Endometrial microvascular endothelial cells (primary cell): ENCODE measurements around the gene TPSG1. TPM values are rescaled to one million over a fixed set of nuclear protein-coding genes. Genes with fewer than 3 reads are reported as not detected.

Experiments used
- in situ Hi-C: cut with HindIII; loops from 2 replicates; pipeline ENCODE4 v1.10.0; 2017; ENCODE audit warnings: low sequenced_read_pairs, low pct_unique_long_range_greater_than_20kb; ENCODE audit errors: inconsistent ontology term
- total RNA-seq: library from RNA; depleted of rRNA; stranded (reverse); fragments of >200 nt; gene quantifications from one replicate; pipeline ENCODE4 v1.2.3, GENCODE V29; 2015; ENCODE audit errors: inconsistent ontology term

The TPSG1 gene
- total RNA-seq, 1 donor from 2014 or later = not detected

DNA sequence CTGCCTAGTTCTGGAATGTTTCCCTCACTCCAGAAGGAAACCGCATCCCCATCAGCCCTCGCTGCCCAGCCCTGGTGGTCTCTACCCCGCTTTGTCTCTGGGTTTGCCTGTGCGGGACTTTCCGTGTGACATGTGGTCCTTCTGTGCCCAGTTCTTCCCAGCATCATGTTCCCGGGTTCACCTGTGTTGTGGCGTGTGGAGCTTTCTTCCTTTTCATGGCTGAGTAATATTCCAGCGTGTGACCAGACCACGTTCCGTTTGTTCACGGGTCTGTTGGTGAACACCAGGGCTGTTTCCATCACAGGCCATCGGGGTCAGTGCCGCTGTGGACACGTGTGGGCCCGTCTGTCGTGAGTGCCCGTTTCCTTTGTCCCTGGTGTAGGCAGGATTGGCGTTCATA lies 40.1 kb downstream of the TPSG1 start:
- in situ Hi-C loops = no loop called here

DNA sequence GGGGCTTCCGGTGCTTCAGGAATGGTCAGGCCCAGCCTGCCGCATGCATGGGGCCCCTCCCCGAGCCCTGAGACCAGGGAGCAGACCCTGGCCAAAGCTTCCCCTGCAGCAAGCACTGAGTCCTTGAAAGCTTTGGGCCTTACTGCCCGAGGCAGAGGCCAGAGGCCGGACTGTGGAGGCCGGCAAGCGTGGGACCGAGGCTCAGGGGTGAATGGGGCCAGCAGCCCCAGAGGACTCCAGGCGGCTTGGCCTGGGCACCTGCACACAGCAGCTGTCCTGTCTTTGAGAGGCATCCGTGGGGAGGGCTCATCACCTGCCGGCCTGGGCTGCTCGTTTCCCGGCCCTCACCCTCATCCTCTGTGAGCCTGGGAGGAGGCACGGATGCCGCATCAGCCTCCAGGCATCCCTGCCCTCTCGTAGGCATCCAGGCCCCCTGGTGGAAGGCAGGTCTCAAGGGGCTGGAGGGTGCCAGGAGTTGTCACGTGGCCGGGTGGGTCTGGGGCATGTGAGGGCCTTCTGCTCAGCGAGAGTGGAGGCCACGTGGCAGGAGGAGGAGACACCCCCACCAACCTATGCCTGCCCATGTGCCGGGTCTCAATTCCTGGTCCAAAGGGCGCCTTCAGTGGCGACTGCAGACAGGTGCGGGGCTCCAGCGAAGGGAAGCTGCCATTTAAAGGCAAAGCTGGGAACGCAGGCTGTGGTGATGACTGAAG lies 40.8 kb downstream of the TPSG1 start:
- in situ Hi-C loops = no loop called here

DNA sequence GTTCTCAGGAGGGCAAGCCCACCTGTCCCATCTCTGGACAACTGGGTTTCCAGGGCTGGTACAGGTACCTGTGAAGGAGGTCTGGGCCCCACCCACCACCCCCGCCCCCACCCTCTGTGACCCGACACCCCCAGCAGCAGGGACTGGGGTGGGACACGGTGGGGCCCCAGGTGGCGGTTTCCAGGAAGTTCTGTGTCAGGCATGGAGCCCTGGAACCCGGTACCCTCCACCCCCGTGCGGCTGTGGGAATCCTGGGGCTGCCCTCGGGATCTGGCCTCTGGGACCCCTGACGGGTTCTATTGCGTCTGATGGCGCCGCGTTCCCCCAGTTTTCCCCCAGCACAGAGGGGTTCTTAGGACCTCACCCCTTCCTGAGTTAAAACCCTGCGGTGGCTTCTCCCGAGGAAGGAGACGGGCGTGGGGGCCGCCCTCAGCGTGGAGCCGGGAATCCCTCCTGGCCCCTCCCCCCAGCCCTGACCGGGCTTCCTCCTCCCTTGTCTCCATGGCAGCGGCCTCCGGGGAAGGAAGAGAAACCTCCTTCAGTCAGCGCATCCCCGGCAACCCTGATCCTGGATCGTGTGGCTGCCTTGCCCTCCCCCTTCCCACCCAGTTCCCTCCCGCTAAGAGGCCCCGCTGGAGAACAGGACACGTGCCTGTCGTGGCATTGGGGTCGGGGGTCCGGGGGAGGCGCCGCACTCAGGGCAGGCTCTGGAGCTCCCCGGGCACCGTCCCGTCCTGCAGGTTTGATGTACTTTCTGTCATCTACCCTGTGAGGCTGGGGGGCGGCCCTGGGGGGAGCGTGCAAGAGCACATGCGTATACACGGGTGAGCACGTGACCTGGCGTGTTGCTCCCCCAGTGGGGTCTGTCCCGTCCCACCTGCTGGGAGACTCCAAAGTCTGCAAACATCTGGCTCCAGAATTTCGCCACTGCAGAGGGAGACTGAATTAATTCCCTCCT lies 41.8 kb downstream of the TPSG1 start:
- in situ Hi-C loops = no loop called here

DNA sequence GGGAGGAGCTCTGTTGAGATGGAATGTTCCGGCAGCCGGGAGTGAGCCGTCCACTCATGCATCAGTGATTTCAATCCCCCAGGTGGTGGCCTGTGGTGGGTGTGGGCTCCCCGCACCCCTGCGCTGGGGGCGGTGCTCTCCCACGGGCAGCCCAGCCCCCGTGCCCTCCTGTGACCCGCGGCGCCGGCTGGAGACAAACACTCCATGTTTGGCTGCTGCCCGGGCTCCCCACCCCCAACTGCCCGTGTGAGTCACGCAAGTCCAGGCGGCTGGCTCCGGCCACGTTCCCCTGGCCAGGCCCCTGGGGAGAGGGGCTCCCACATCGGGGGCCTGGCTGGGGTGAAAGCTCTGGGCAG lies 42.8 kb downstream of the TPSG1 start:
- in situ Hi-C loops = no loop called here

DNA sequence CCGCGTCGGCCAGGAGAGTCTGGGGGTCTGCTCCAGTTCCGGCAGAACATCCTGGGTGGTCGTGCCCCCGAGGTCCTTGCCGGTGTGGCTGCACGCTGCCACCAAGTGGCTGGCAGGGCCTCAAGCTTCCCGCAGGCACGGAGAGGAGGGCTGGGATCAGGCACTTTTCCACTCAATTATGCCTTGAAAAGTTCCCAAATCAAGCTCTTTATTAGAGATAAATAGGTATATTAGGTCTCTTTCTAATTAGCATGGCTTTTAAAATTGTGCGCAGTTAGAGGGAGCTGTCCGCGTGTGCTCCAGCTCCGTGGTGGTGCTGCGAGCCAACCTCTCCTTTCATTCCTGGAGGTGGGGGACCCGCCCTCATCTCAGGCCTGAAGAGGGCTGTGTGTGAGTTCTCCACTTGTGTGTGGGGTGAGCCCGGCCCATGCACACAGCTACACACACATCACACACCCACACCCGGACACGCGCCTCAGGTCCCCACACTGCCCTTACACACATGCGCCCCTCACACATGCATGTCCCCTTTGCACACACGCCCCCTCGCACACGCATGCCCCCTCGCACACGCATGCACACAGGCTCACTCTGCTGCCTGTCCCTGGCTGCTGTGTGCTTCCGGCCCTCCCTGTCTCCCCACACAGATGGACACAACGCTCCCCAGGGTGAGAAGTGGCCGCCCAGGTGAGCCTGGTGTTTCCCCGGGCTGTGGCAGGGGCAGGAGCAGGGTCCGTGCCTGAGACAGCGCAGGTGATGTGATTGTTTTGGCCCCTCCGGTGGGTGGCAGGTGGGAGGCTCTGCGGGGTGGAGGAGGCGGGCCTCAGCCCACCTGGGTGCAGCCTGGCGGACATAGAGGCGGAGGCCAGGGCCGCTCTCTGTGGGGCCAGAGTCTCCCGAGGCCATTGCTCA lies 43.4 kb downstream of the TPSG1 start:
- in situ Hi-C loops = no loop called here

DNA sequence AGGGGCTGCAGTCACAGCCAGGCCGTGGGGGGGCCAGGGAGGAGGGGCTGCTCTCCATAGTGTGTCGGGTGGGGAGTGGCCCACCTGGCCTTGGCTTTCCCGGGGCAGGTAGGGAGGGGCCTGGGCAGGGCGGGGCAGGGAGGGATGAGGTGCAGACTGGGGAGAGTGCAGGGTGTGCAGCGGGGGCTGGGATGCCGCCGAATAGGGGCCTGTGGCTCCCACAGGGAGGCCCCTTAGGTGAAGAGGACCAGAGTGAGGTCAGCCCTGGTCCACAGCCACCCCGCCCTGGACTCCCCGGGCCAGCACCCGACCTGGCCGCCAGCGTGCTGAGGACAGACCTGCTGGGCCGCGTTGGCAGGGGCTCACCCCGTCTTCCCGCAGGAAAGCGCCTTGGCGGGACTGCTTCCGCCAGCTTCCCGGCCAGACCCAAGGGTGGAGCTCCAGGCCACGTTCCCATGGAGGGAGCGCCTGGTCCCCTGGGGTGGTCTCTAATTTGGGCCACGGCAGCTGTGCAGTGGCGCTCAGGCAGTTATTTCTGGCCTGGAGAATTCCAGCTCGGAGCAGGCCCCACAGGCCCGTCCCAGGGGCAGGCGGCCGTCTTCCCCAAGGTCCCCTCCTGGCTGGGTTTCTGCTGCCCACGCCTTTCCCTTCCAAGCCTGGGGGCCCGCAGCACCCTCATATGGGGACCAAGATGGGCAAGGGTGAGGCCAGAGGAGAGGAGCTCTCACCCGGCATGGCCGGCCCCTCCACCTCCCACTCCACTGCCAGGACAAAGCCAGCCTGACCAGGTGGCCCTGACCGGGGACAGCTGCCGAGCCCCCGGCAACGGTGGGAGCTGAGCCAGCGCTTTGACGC lies 44.3 kb downstream of the TPSG1 start:
- in situ Hi-C loops = no loop called here

DNA sequence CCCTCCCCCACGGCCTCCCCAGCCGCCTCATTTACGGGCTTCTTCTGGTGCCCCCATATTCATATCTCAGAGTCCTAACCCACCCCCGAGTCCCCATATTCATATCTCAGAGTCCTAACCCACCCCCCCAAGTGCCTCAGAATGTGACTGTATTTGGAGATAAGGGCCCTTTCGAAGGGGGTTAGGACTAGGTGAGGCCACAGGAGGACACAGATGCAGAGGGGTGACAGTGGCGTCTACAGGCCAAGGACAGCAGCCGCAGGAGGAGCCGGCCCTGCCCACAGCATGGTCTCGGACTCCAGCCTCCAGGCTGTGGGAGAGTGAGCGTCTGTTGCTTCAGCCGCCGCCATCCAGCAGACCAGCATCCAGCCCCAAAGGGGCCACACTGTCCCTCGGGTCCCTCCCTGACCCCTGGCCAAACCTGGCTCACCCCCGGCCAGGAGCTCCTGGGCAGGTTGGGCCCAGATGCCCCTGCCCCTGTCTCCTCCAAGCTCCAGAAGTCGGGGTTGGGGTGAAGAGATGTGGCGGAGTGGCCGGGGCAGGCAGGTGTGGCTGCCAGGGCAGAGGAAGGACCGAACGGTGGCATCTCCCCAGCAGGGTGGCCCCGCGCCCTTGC lies 46.7 kb downstream of the TPSG1 start:
- in situ Hi-C loops = no loop called here

DNA sequence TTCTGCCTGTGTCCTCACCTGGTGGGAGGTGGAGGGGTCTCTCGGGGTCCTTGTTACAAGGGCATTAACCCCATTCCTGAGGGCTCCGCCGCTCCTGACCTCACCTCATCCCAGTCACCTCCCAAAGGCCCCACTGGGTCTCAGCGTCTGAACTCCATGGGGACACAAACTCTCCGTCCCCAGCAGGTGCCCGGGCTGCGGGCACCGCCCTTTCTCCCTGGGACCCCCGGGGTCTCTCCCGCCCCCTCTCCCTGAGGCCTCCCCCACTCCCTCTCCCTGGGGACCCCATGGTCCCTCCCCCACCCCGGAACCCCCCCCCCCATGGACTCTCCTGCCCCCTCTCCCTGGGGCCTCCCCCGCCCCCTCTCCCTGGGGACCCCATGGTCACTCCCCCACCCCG lies 47.3 kb downstream of the TPSG1 start:
- in situ Hi-C loops = no loop called here

DNA sequence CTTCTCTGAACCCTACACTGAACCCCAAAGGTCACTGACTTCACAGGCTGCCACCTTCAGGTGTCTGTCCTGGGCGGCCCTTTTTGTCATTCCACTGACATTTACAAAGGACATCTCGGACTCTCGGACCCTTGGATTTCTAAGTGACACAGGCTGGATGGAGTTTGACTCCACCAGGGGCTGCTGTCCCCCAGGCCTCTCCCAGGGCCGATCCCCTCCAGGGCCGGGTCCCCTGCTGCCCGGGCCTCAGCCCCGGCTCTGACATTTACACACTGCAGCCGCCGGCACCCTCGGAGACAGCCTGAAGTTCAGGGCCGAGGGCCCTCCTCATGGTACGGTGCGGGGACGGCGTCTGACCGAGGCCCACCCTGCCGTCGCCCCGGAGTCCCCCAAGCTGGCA lies 48.0 kb downstream of the TPSG1 start:
- in situ Hi-C loops = no loop called here

DNA sequence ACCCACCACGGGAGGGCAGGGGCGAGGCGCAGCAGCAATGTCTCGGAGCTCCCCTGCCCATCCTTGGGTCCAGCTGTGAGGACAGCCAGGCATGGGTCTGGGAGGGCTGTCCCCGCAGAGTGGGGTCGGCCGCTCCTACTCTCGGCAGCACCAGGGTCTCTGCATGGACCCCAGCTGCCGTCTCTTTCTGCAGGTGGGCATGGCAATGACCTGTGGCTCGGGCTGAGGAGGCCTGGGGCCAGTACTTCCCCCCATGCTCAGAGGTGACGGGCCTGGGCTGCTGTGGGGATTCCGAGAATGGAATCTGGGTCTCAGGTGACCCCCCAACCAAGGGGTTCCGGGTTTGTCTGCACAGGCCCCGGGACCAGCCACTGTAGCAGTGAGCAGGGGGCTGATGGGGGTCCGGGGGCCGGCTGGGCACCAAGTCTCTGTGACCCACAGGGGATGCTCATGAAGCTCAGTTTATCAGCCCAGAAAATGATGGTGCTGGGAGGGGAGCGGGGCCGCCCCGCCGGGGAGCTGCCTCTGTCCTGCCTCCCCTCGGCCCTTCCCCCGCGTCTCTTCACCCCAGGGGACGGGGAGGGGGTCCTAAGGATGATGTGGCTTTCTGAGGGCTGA lies 48.7 kb downstream of the TPSG1 start:
- in situ Hi-C loops = no loop called here

DNA sequence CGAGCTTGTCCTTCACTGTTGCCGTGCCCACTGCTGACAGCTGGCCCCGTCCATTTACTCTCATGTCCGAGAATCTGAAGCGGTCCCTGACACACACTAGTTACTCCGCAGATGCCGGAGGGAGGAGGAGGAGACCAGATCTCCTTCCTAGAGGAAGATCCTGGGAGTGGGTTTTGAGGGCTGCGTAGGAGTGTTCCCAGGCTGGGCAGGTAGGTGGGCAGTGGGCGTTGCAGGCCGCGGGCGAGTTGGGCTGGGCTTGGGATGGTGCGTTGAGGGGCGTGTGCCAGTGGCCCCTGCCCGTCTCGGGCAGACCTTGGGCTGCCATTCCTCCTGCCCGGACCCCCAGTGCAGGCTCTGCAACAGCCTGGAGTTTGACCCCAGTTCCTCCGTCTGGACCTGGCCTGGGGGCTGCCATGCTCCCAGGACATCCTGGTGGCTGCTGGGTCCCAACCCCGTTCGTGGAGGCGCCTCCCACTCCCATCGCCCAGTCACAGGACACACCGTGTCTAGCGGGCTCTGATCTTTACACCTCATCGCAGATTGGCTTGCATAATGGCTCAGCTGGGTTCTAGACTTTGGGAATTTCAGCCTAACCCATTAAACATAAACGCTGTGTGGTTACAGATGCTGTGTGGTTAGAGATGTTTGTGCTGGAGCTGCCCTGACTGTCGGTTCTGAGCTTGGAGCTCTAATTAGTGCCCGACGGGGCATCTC lies 49.3 kb downstream of the TPSG1 start:
- in situ Hi-C loops = no loop called here

DNA sequence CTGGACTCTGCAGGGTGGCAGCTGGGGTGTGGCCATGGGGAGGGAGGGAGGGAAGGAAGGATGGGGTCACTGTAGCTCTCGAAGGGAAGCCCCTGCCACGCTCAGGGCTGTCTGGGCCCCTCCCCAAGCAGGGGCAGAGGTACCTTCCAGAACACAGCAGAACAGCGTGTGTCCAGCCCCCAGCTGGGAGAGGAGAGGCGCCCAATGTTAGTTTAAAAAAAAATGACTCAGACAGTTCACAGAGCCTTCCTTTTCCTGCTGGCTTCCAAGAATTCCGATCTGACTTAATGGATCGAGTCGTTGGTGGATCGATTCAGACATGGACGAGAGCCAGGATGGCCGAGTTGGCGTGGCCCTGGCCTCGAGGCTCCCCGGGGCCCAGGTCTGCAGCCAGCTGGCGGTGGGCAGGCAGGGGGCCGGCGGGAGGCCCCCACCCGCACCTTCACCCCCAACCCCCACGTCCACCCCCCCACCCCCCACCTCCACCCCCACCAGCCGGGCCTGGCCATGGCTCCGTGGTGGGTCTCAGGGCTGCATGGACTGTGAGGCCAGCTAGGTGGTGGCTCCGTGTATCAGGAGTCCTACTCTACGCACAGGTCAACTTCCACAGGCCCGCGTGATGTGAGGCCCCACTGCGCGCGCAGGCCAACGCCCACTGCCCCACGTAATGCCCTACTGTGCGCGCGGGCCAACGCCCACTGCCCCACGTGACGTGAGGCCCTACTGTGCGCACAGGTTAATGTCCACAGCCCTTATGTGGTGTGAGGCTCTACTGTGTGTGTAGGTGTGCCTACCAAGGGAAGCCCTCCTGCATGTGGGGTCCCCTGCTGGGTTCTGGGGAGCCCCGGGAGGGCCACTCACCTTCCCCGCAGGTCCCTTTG lies 50.4 kb downstream of the TPSG1 start:
- in situ Hi-C loops = no loop called here

DNA sequence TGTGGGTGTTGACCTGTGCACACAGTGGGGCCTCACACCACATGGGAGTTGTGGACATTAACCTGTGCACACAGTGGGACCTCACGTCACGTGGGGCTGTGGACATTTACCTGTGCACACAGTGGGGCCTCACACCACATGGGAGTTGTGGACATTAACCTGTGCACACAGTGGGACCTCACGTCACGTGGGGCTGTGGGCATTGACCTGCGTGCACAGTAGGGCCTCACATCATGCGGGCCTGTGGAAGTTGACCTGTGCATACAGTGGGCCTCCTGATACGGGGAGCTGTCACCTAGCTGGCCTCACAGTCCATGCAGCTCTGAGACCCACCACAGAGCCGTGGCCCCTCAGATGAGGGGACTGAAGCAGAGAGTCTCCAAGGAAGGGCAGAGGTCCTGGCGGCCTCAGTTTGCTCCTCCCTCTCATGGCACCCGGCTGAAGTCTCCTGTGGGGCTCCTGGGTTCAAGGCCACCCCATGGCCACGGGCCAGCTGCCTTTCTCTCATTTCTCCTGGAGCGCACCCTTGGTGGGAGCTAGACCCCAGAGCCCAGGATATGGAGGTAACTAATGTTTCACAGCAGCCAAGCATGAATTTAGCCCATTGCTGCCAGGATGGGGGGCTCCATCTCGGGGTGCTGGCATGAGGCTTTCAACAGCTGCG lies 51.1 kb downstream of the TPSG1 start:
- in situ Hi-C loops = no loop called here

DNA sequence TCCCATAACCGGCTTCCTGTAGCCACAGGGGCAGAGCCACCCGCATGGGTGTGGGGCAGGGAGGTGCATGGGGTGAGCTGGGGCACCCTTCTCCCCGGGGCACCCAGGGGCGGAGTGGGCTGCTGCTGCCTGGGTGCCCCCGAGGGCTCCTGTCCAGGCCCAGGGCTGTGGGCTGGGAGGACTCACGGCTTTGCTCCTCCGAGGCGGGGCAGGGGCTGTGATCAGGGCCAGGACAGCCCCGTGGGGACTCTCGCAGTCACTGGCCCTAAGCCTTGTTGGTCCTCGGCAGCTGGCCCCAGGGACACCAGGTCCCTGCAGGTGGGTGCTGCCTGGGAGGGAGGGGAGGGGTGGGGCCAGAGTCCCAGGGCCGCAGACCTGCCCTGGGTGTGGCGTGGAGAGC lies 52.4 kb downstream of the TPSG1 start:
- in situ Hi-C loops = no loop called here

DNA sequence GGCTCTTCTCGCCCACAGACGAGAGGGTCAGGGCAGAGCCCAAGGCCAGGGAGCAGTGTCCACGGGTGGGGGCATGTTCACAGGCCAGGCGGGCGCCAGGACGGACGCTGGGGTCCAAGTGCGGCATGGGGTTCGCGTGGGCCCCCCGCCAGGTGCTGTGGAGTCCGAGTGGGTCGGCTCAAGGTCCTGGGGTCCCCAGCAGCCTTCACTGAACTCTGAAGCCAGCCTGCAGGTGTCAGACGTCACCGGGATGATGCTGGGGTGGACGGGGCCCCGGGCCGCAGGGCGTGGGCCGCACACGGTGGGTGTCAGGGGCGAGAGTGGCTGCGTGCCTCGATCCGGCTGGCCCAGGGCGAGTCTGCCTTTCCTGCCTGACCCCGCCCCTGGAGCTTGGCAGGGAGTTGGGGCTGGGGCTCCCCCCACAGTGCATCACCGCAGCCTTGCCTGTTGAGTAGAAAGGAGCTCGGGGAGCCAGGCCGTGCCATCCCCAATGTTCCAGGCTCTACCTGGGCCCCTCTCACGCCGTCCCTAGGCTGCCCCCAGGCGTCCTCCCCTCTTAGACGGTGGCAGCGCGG lies 53.1 kb downstream of the TPSG1 start:
- in situ Hi-C loops = no loop called here
